ENCODE data around the gene GCFC2. TPM values are rescaled to one million over a fixed set of nuclear protein-coding genes. Genes with fewer than 3 reads are reported as not detected.

The GCFC2 gene
- total and polyA plus RNA-seq, 2 of the 13 experiments (the other 11 are each of a cell fraction or from before 2014, with no cell fraction given), result 26.8 to 49.0 TPM

DNA sequence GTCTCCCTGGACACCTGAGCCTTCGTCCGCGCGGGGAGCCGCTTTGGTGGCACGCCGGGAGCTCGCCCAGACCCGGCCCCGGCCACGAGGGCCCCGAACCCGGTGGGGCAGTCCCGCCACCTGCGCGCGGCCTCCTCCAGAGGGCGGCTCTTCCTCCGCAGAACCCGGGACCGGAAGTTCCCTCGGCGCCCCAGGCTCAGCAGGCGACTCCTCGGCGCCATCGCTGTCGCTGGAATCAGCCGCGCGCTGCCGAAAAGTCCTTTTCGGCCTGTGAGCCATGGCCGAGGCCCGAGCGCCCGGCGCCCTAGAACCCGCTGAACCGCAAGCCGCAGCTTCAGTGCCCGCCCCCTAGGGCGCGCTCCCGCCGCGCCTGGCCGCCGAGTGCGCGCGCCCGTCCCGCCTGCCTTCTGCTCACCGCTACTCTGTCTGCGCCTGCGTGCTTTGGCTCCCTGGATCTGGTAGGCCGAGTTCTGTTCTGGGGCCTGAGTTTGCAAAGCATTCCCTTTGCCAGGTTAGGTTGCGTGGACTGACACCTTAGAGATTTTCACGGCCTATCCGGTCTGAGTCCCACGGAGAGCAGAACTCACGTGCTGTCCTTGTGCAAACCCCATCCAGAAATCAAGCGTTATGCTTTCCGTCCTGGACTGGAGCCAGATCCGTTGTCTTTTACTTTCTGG lies at the start of gene GCFC2 (continued):
- TF ChIP-seq ZFP37 (CRISPR knock-in tag; IDR thresholded peaks at IDR 0.05; ENCODE audit: borderline replicate concordance) (peak; percentile 99), ZNF550 (CRISPR knock-in tag; IDR thresholded peaks at IDR 0.05; ENCODE audit: borderline replicate concordance) (peak; percentile 100), SAFB2 (CRISPR knock-in tag; IDR thresholded peaks at IDR 0.05; ENCODE audit: borderline replicate concordance, low read depth) (peak; percentile 100), ZFP41 (CRISPR knock-in tag; IDR thresholded peaks at IDR 0.05; ENCODE audit: borderline replicate concordance) (peak; percentile 100), NFIB (CRISPR knock-in tag; IDR thresholded peaks at IDR 0.05; ENCODE audit: borderline replicate concordance) (peak; percentile 99), PHF5A (CRISPR knock-in tag; IDR thresholded peaks at IDR 0.05; ENCODE audit: low read depth, unreplicated experiment) (no peak), ZNF343 (CRISPR knock-in tag; IDR thresholded peaks at IDR 0.05) (peak; percentile 100), ZNF670 (CRISPR knock-in tag; IDR thresholded peaks at IDR 0.05; ENCODE audit: borderline replicate concordance) (peak; percentile 99), AGO1 (IDR thresholded peaks at IDR 0.05; ENCODE audit: low read depth, low read length, poor library complexity, severe bottlenecking) (peak; percentile 75), SIN3A (IDR thresholded peaks at IDR 0.05; ENCODE audit: borderline replicate concordance, low read depth, low read length) (no peak), NCOA5 (CRISPR knock-in tag; IDR thresholded peaks at IDR 0.05) (0 out of 2 replicates have a peak, but pooled peaks have one; percentile 93), SMYD3 (CRISPR knock-in tag; IDR thresholded peaks at IDR 0.05) (peak; percentile 100), DNMT3B (CRISPR knock-in tag; conservative IDR thresholded peaks at IDR 0.05) (peak; percentile 95; the same call in 1 of the 2 replicates), ZNF335 (CRISPR knock-in tag; IDR thresholded peaks at IDR 0.05) (peak; percentile 89), ZNF772 (CRISPR knock-in tag; IDR thresholded peaks at IDR 0.05) (peak; percentile 100), ZNF207 (IDR thresholded peaks at IDR 0.05; ENCODE audit: borderline replicate concordance) (no peak), ZMAT3 (CRISPR knock-in tag; conservative IDR thresholded peaks at IDR 0.05) (peak; percentile 100), ZNF20 (CRISPR knock-in tag; IDR thresholded peaks at IDR 0.05) (no peak; the same call in none of the 2 replicates), ATF7-NPFF (CRISPR knock-in tag; IDR thresholded peaks at IDR 0.05; ENCODE audit: low read depth) (peak; percentile 100), DMAP1 (CRISPR knock-in tag; IDR thresholded peaks at IDR 0.05) (peak; percentile 98), RFX5 (IDR thresholded peaks at IDR 0.05; ENCODE audit: low read depth, low read length) (peak; percentile 23; the same call in 1 of the 2 replicates), TFDP1 (CRISPR knock-in tag; IDR thresholded peaks at IDR 0.05; ENCODE audit: borderline replicate concordance) (peak; percentile 98), FOXO4 (CRISPR knock-in tag; conservative IDR thresholded peaks at IDR 0.05) (peak; percentile 99)
- TF ChIP-seq, protein P1, sequence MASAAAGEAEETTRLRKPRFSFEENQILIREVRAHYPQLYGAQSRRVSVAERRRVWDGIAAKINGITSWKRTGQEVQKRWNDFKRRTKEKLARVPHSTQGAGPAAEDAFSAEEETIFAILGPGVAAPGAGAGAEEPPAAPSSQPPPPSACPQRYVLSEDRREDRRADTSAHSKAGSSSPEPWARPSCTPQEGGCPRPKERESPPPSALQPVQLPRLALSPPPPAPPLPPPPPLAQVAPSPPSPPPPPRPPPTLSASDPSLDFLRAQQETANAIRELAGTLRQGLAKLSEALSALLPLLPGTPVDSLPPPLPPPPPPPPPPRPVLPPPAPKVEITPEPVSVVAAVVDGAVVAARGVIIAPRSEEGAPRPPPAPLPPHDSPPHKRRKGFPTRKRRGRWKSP (CRISPR knock-in tag; IDR thresholded peaks at IDR 0.05), result peak; percentile 98
- TF ChIP-seq, protein P2, sequence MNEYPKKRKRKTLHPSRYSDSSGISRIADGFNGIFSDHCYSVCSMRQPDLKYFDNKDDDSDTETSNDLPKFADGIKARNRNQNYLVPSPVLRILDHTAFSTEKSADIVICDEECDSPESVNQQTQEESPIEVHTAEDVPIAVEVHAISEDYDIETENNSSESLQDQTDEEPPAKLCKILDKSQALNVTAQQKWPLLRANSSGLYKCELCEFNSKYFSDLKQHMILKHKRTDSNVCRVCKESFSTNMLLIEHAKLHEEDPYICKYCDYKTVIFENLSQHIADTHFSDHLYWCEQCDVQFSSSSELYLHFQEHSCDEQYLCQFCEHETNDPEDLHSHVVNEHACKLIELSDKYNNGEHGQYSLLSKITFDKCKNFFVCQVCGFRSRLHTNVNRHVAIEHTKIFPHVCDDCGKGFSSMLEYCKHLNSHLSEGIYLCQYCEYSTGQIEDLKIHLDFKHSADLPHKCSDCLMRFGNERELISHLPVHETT (CRISPR knock-in tag; conservative IDR thresholded peaks at IDR 0.05), result peak; percentile 93; the same call in 1 of the 2 replicates
- TF ChIP-seq, protein P3, sequence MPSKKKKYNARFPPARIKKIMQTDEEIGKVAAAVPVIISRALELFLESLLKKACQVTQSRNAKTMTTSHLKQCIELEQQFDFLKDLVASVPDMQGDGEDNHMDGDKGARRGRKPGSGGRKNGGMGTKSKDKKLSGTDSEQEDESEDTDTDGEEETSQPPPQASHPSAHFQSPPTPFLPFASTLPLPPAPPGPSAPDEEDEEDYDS (CRISPR knock-in tag; IDR thresholded peaks at IDR 0.05), result peak; percentile 44; the same call in 1 of the 2 replicates
